HEK293 (cell line): ENCODE data around the gene SLC2A4.

ENCODE experiments used
- KLF16 ChIP-seq: fragments of 450-650 bp; formaldehyde crosslinking; IDR thresholded peaks from 2 replicates; pipeline ENCODE4 v1.5.1; 2017; ENCODE audit warnings: missing biosample characterization, missing genetic modification characterization
- ZBTB7A ChIP-seq: fragments of 450-650 bp; formaldehyde crosslinking; IDR thresholded peaks from 2 replicates; pipeline ENCODE4 v1.5.1; 2016; ENCODE audit warnings: low read depth, missing biosample characterization, missing genetic modification characterization
- ZNF121 ChIP-seq: fragments of 450-650 bp; formaldehyde crosslinking; IDR thresholded peaks from 2 replicates; pipeline ENCODE4 v1.5.1; 2016; ENCODE audit warnings: missing biosample characterization, missing genetic modification characterization
- ZNF223 ChIP-seq: fragments of 450-650 bp; formaldehyde crosslinking; IDR thresholded peaks from 2 replicates; pipeline ENCODE4 v1.5.1; 2016; ENCODE audit warnings: missing biosample characterization, missing genetic modification characterization
- ZNF555 ChIP-seq: fragments of 450-650 bp; formaldehyde crosslinking; conservative IDR thresholded peaks from 2 replicates; pipeline ENCODE4 v1.5.1; 2017; ENCODE audit warnings: missing biosample characterization, mild to moderate bottlenecking, missing genetic modification characterization, inconsistent platforms
- ZNF707 ChIP-seq: fragments of 450-650 bp; formaldehyde crosslinking; IDR thresholded peaks from 2 replicates; pipeline ENCODE4 v1.5.1; 2016; ENCODE audit warnings: missing biosample characterization, missing genetic modification characterization
- TF ChIP-seq, protein P1 (sequence below): fragments of 450-650 bp; formaldehyde crosslinking; IDR thresholded peaks from 2 replicates; pipeline ENCODE4 v1.5.1; 2016; ENCODE audit warnings: missing biosample characterization, missing genetic modification characterization

DNA sequence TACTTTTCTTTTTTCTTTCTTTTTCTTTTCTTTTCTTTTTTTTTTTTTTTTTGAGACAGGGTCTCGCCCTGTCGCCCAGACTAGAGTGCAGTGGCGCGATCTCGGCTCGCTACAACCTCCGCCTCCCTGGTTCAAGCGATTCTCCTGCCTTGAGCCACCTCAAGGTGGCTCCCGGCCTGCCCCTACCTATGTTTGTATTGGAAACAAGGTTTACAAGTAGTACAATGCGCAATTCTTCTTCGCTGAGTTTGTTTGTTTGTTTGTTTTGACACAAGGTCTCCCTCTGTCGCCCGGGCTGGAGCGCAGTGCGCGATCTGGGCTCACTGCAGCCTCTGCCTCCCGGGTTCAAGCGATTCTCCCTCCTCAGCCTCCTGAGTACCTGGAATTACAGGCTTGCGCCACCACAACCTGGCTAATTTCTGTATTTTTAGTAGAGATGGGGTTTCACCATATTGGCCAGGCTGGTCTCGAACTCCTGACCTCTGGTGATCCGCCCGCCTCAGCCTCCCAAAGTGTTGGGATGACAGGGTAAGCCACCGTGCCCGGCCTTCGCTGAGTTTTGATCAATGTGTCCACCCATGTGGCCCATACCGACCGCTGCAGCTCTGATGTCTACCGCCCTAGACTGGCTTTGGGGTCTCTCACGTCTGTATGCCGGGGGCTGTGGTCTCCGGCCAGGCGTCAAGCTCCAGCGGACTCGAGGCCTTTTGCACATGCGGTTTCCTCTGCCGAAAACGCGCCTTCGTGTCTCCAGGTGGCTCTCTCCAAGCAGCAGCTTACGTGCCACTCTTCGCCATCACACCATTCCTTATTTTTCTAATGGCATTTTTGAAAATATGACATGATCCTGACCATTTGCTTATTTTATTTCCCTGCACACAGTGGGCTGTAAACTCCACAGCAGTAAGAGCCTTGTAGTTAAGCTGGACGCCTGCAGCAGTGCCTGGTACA lies 14.0 kb downstream of the SLC2A4 start:
- TF ChIP-seq ZNF223 (tag by site-specific recombination) (no peak), ZBTB7A (tag by site-specific recombination) (no peak), ZNF121 (tag by site-specific recombination) (no peak), KLF16 (tag by site-specific recombination) (no peak), ZNF555 (no peak), ZNF707 (no peak)
- TF ChIP-seq, protein P1, sequence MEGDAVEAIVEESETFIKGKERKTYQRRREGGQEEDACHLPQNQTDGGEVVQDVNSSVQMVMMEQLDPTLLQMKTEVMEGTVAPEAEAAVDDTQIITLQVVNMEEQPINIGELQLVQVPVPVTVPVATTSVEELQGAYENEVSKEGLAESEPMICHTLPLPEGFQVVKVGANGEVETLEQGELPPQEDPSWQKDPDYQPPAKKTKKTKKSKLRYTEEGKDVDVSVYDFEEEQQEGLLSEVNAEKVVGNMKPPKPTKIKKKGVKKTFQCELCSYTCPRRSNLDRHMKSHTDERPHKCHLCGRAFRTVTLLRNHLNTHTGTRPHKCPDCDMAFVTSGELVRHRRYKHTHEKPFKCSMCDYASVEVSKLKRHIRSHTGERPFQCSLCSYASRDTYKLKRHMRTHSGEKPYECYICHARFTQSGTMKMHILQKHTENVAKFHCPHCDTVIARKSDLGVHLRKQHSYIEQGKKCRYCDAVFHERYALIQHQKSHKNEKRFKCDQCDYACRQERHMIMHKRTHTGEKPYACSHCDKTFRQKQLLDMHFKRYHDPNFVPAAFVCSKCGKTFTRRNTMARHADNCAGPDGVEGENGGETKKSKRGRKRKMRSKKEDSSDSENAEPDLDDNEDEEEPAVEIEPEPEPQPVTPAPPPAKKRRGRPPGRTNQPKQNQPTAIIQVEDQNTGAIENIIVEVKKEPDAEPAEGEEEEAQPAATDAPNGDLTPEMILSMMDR (tag by site-specific recombination) = no peak
